Measurements from ENCODE around the gene COG5. TPM values are rescaled to one million over a fixed set of nuclear protein-coding genes. Genes with fewer than 3 reads are reported as not detected.

COG5 gene
- total and polyA plus RNA-seq, 2 of the 8 experiments (the other 6 are each of a cell fraction or from before 2014, with no cell fraction given) = 10.5 to 28.1 TPM

DNA sequence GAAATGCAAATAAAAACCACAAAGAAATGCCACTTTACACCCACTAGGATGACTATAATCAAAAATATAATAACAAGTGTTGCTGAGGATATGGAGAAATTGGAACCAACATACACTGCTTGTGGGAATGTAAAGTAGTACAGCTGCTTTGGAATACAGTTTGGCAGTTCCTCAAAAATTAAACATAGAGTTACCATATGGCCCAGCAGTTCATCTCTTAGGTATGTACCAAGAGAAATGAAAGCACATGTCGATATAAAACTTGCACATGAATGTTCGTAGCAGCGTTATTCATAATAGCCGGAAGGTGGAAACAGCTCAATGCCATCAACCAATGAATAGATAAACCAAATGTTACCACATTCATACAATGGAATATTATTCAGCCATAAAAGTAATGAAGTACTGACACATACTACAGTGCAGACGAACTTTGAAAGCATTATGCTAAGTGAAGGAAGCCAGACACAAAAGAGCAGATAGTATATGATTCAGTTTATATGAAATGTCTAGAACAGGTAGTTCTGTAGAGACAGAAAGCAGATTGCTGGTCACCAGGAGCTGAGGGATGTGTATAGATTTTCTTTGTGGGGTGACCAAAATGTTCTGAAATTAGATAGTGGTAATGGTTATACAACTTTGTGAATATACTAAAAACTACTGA, 28.8 kb upstream of the COG5 start:
- H3K27ac ChIP-seq (ENCODE audit: low read depth, low read length) = no peak overlapping the region
- H3K23me2 ChIP-seq (ENCODE audit: low read depth, low read length) = no peaks in the 10 kb centered on the region; the same call in 1 of the 2 replicates
- no peak overlapping the region for H2BK5ac ChIP-seq (ENCODE audit: low read depth, low read length)
- no peak for FAIRE-seq
- H2BK20ac ChIP-seq (ENCODE audit: low read length) = no peak overlapping the region
- H3K56ac ChIP-seq (replicated peaks; ENCODE audit: insufficient read length, low read depth, low read length) = no peak overlapping the region
- no peaks in the 10 kb centered on the region for H4K20me1 ChIP-seq (replicated peaks in 1 of 2; ENCODE audit: control insufficient read depth in 1 of 2, insufficient read depth in 2 of 2, low read length in 2 of 2)
- H3K27me3 ChIP-seq (replicated peaks in 1 of 4; ENCODE audit: control insufficient read depth in 3 of 4, extremely low read depth in 1 of 4, insufficient read depth in 3 of 4, low read length in 3 of 4) = no peaks in the 10 kb centered on the region
- H3K79me1 ChIP-seq (ENCODE audit: low read depth, low read length) = no peaks in the 10 kb centered on the region
- H3K4me2 ChIP-seq (ENCODE audit: insufficient read depth in 1 of 2, low read depth in 2 of 2, low read length in 2 of 2) = no peak overlapping the region
- ChIA-PET POLR2A (ENCODE audit: partially characterized antibody) (interaction anchor here (0.6 kb wide), 1 partner anchor 13 kb away, joined by 3 read pairs; no protein-coding TSS in a partner anchor), CTCF (ENCODE audit: partially characterized antibody) (no interaction called here)
- H3K4me3 ChIP-seq (ENCODE audit: extremely low read depth in 1 of 4, insufficient read depth in 2 of 4, low read depth in 3 of 4, low read length in 4 of 4) = no peak overlapping the region
- no peak overlapping the region for H3K4ac ChIP-seq (replicated peaks; ENCODE audit: insufficient read length, low read depth, low read length)
- no peak overlapping the region for H2BK12ac ChIP-seq (ENCODE audit: low read depth, low read length)
- no peak overlapping the region for H2AK5ac ChIP-seq (ENCODE audit: low read depth, low read length)
- WGBS, 2 experiments (ENCODE audit: extremely low coverage in 1 of 2, insufficient coverage in 1 of 2, insufficient read length in 1 of 2, insufficient replicate concordance in 2 of 2, low coverage in 1 of 2, low lambda C conversion rate in 2 of 2, missing lambda C conversion rate in 1 of 2) = 92% methylated on average over 5 of the region's 5 CpGs; no CpG with 5 or more reads in 1 of the 2 experiments
- H3K9me3 ChIP-seq (ENCODE audit: insufficient read depth in 2 of 2, low read depth in 1 of 2, low read length in 1 of 2) = peaks cover 3% of the 10 kb centered on the region in 2 experiments; a peak in 2 of 4 replicates
- no peak overlapping the region for H2BK120ac ChIP-seq (replicated peaks; ENCODE audit: low read depth, low read length)
- no peaks in the 10 kb centered on the region for H3K79me2 ChIP-seq (ENCODE audit: control insufficient read depth in 1 of 2, insufficient read depth in 2 of 2, low read length in 2 of 2)
- H3K9ac ChIP-seq (replicated peaks in 1 of 4; ENCODE audit: extremely low read depth in 1 of 4, low read depth in 3 of 4, low read length in 3 of 4) = no peak overlapping the region
- peaks cover 0 to 2% (median 0%) of the 10 kb centered on the region in 4 experiments; a peak in 1 of 7 replicates for H3K4me1 ChIP-seq (replicated peaks in 1 of 4; ENCODE audit: control insufficient read depth in 3 of 4, insufficient read depth in 4 of 4, low read length in 3 of 4)
- DNase-seq (ENCODE audit: low read depth in 1 of 2, low spot score in 2 of 2) = no peak
- H3K18ac ChIP-seq (ENCODE audit: extremely low read depth, low read length) = no peak overlapping the region
- no peak overlapping the region for H2BK15ac ChIP-seq (ENCODE audit: low read length)
- no peak overlapping the region for H3K23ac ChIP-seq (ENCODE audit: insufficient read length)
- no peak overlapping the region for H4K91ac ChIP-seq (replicated peaks; ENCODE audit: insufficient read length, low read length)
- H3K36me3 ChIP-seq (ENCODE audit: control insufficient read depth in 2 of 4, insufficient read depth in 4 of 4, low read length in 3 of 4) = peaks cover 0 to 3% (median 0%) of the 10 kb centered on the region in 4 experiments; a peak in 1 of 8 replicates
- H3K14ac ChIP-seq (ENCODE audit: insufficient read length) = no peak overlapping the region
- no peak overlapping the region for H4K8ac ChIP-seq (ENCODE audit: extremely low read depth, insufficient read depth, low read length)
- no peak overlapping the region for H2AFZ ChIP-seq (ENCODE audit: low read length)
- no peak overlapping the region for H4K5ac ChIP-seq (ENCODE audit: insufficient read length, low read depth, low read length)
- TF ChIP-seq CTCF (IDR thresholded peaks at IDR 0.05; ENCODE audit: control extremely low read depth in 1 of 3, insufficient read depth in 1 of 3, low read depth in 1 of 3, low read length in 3 of 3) (no peak), TBP (IDR thresholded peaks at IDR 0.05; ENCODE audit: low read depth, low read length) (no peak), SIX5 (IDR thresholded peaks at IDR 0.05; ENCODE audit: low read depth, low read length) (no peak), BACH1 (IDR thresholded peaks at IDR 0.05; ENCODE audit: low read length) (no peak), JUND (IDR thresholded peaks at IDR 0.05; ENCODE audit: low read length) (no peak)
